HCT116 (cell line): ENCODE results near the gene AP4S1.

Experiments used
- CBX3 ChIP-seq: IDR thresholded peaks from 2 replicates; pipeline ENCODE4 v1.6.1; 2012; ENCODE audit warnings: low read depth
- CEBPB ChIP-seq: IDR thresholded peaks from 2 replicates; pipeline ENCODE4 v1.6.1; 2012; ENCODE audit warnings: low read depth
- FOSL1 ChIP-seq: IDR thresholded peaks from 2 replicates; pipeline ENCODE4 v1.6.1; 2012; ENCODE audit warnings: low read depth
- POLR2A ChIP-seq: IDR thresholded peaks from 2 replicates; pipeline ENCODE4 v1.7.0; 2011; ENCODE audit warnings: borderline replicate concordance; ENCODE audit not compliant: insufficient read depth, insufficient read length; ENCODE audit errors: extremely low read depth
- POLR2AphosphoS5 ChIP-seq: IDR thresholded peaks from 2 replicates; pipeline ENCODE4 v1.6.1; 2011; ENCODE audit warnings: mild to moderate bottlenecking, low read depth, low read length, moderate library complexity
- RAD21 ChIP-seq: IDR thresholded peaks from 2 replicates; pipeline ENCODE4 v1.6.1; 2012; ENCODE audit warnings: low read depth, mild to moderate bottlenecking
- YY1 ChIP-seq: IDR thresholded peaks from 2 replicates; pipeline ENCODE4 v1.6.1; 2011; ENCODE audit warnings: low read length, low read depth, moderate library complexity, mild to moderate bottlenecking; ENCODE audit not compliant: insufficient replicate concordance; ENCODE audit errors: extremely low read depth
- ZFX ChIP-seq: fragments of 450-650 bp; IDR thresholded peaks from 2 replicates; pipeline ENCODE4 v1.6.1; 2017
- TF ChIP-seq, protein P1 (sequence below), 3 experiments: fragments of 200-600 bp in 1 of 3; sonication (generic) in 1 of 3; IDR thresholded peaks in 2 of 3; conservative IDR thresholded peaks in 1 of 3; 2 replicates each; pipeline ENCODE4 v1.5.1; 2012 to 2017; ENCODE audit warnings: low read depth in 2 of 3, low read length in 2 of 3, antibody characterized with exemption in 1 of 3, borderline replicate concordance in 1 of 3, control low read depth in 1 of 3, mild to moderate bottlenecking in 1 of 3, mixed read lengths in 1 of 3, mixed run types in 1 of 3, moderate library complexity in 1 of 3; ENCODE audit not compliant: insufficient read depth in 1 of 3
- TF ChIP-seq, protein P2 (sequence below): IDR thresholded peaks from 2 replicates; pipeline ENCODE4 v1.6.1; 2012
- TF ChIP-seq, protein P3 (sequence below): IDR thresholded peaks from 2 replicates; pipeline ENCODE4 v1.6.1; 2012

DNA sequence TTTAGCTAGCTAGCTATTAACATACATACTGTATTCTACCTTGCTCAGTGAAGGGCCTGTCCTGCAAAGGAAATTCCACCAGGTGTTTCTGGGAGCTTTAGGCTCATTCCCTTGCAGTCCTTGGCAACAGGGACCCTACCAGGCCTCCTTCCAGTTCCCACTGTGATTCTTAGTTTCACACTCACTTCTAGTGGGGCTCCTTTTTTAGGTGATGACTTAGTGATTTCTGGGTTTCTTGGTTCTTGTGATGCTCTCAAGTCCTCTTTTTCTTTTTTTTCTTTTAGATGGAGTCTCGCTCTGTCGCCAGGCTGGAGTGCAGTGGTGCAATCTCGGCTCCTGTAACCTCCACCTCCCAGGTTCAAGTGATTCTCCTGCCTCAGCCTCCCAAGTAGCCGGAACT lies 11.1 kb downstream of the AP4S1 start:
- TF ChIP-seq CEBPB (no peak), ZFX (no peak), CBX3 (no peak), POLR2A (no peak), RAD21 (no peak), POLR2AphosphoS5 (no peak), FOSL1 (no peak), YY1 (no peak)
- TF ChIP-seq, protein P1, sequence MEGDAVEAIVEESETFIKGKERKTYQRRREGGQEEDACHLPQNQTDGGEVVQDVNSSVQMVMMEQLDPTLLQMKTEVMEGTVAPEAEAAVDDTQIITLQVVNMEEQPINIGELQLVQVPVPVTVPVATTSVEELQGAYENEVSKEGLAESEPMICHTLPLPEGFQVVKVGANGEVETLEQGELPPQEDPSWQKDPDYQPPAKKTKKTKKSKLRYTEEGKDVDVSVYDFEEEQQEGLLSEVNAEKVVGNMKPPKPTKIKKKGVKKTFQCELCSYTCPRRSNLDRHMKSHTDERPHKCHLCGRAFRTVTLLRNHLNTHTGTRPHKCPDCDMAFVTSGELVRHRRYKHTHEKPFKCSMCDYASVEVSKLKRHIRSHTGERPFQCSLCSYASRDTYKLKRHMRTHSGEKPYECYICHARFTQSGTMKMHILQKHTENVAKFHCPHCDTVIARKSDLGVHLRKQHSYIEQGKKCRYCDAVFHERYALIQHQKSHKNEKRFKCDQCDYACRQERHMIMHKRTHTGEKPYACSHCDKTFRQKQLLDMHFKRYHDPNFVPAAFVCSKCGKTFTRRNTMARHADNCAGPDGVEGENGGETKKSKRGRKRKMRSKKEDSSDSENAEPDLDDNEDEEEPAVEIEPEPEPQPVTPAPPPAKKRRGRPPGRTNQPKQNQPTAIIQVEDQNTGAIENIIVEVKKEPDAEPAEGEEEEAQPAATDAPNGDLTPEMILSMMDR (IDR thresholded peaks at IDR 0.05 in 2 of 3, conservative IDR thresholded peaks at IDR 0.05 in 1 of 3; ENCODE audit: borderline replicate concordance in 1 of 3, insufficient read depth in 1 of 3, low read depth in 2 of 3, low read length in 2 of 3): no peak
- TF ChIP-seq, protein P2, sequence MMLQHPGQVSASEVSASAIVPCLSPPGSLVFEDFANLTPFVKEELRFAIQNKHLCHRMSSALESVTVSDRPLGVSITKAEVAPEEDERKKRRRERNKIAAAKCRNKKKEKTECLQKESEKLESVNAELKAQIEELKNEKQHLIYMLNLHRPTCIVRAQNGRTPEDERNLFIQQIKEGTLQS: no peak
- TF ChIP-seq, protein P3, sequence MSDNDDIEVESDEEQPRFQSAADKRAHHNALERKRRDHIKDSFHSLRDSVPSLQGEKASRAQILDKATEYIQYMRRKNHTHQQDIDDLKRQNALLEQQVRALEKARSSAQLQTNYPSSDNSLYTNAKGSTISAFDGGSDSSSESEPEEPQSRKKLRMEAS: no peak
